K562 (cell line): Measurements from ENCODE around the gene MED19. TPM values are rescaled to one million over a fixed set of nuclear protein-coding genes. Genes with fewer than 3 reads are reported as not detected.

ENCODE experiments used
- BACH1 ChIP-seq: fragments of 200-800 bp; sonication (Bioruptor generic); IDR thresholded peaks from 2 replicates; pipeline ENCODE4 v1.6.1; 2016; ENCODE audit warnings: missing genetic modification characterization, missing compliant biosample characterization
- BRD4 ChIP-seq: fragments of 200-600 bp; sonication (generic); IDR thresholded peaks from 2 replicates; pipeline ENCODE4 v1.6.1; 2017; ENCODE audit warnings: inconsistent platforms
- C11orf30 ChIP-seq: fragments of 450-650 bp; IDR thresholded peaks from 2 replicates; pipeline ENCODE4 v1.6.1; 2016; ENCODE audit warnings: low read depth, mild to moderate bottlenecking
- CUX1 ChIP-seq: fragments of 200-800 bp; sonication (Bioruptor generic); IDR thresholded peaks from 2 replicates; pipeline ENCODE4 v1.6.1; 2016; ENCODE audit warnings: missing genetic modification characterization, missing compliant biosample characterization
- EHMT2 ChIP-seq: fragments of 450-650 bp; IDR thresholded peaks from 2 replicates; pipeline ENCODE4 v1.6.1; 2018; ENCODE audit warnings: antibody characterized with exemption
- KAT7 ChIP-seq: sonication (generic); formaldehyde crosslinking; IDR thresholded peaks from 2 replicates; pipeline ENCODE4 v1.8.0; 2022; ENCODE audit warnings: missing genetic modification reagents, mild to moderate bottlenecking, borderline replicate concordance
- LEF1 ChIP-seq: fragments of 450-650 bp; IDR thresholded peaks from 2 replicates; pipeline ENCODE4 v1.6.1; 2016; ENCODE audit warnings: mild to moderate bottlenecking
- MEF2A ChIP-seq: IDR thresholded peaks from 2 replicates; pipeline ENCODE4 v1.6.1; 2011; ENCODE audit warnings: low read depth, mild to moderate bottlenecking, low read length, moderate library complexity; ENCODE audit not compliant: control insufficient read depth
- NONO ChIP-seq, 2 experiments: fragments of 200-400 bp in 1 of 2; fragments of 450-650 bp in 1 of 2; formaldehyde crosslinking in 1 of 2; IDR thresholded peaks; 2 replicates each; pipeline ENCODE4 v1.6.1; 2017; ENCODE audit warnings: low read depth in 2 of 2, mild to moderate bottlenecking in 2 of 2, moderate library complexity in 2 of 2, low read length in 1 of 2
- PHF20 ChIP-seq: fragments of 450-650 bp; IDR thresholded peaks from 2 replicates; pipeline ENCODE4 v1.6.1; 2018; ENCODE audit not compliant: partially characterized antibody
- PHTF2 ChIP-seq: fragments of 250-450 bp; sonication (Bioruptor Pico); IDR thresholded peaks from 2 replicates; pipeline ENCODE4 v1.5.0; 2021; ENCODE audit warnings: mild to moderate bottlenecking
- PKNOX1 ChIP-seq: fragments of 450-650 bp; IDR thresholded peaks from 2 replicates; pipeline ENCODE4 v1.6.1; 2016
- POLR2B ChIP-seq: fragments of 450-650 bp; IDR thresholded peaks from 2 replicates; pipeline ENCODE4 v1.6.1; 2018; ENCODE audit warnings: low read depth; ENCODE audit not compliant: partially characterized antibody
- TAF7 ChIP-seq: fragments of 450-650 bp; IDR thresholded peaks from 2 replicates; pipeline ENCODE4 v1.6.1; 2016; ENCODE audit warnings: missing genetic modification characterization, missing compliant biosample characterization
- THAP7 ChIP-seq: fragments of 250-450 bp; sonication (Bioruptor Pico); IDR thresholded peaks from 2 replicates; pipeline ENCODE4 v1.5.0; 2021
- ZNF384 ChIP-seq: IDR thresholded peaks from 2 replicates; pipeline ENCODE4 v1.6.1; 2012; ENCODE audit warnings: low read depth, low read length, improper control_type of control experiment
- ZNF639 ChIP-seq, 2 experiments: fragments of 200-800 bp in 1 of 2; sonication (Bioruptor generic) in 1 of 2; sonication (generic) in 1 of 2; formaldehyde crosslinking in 1 of 2; IDR thresholded peaks in 1 of 2; conservative IDR thresholded peaks in 1 of 2; 2 replicates each; pipeline versions ENCODE4 v1.5.0 to v1.6.1; 2016 to 2020; ENCODE audit warnings: missing compliant biosample characterization in 1 of 2, missing genetic modification characterization in 1 of 2, missing genetic modification reagents in 1 of 2
- polyA plus RNA-seq, 8 experiments: library from polyadenylated mRNA; depleted of rRNA in 4 of 8; stranded (reverse) in 5 of 8; unstranded in 3 of 8; fragments of >200 nt; fragmentation: Nextera tagmentation in 2 of 8; fragmentation: Illumina TruSeq in 1 of 8; extraction: Ambion mirVana in 2 of 8; extraction: Trizol in 1 of 8; gene quantifications; 2 replicates each; pipeline versions ENCODE4 v1.2.1 to v1.2.3, GENCODE V29; 2011 to 2014; ENCODE audit warnings: inconsistent platforms in 1 of 8, missing spikeins in 1 of 8
- total RNA-seq, 7 experiments: library from RNA; depleted of rRNA in 6 of 7; stranded (reverse); fragments of >200 nt in 6 of 7; fragmentation: Illumina TruSeq in 2 of 7; extraction: Trizol in 2 of 7; gene quantifications; 2 replicates each; pipeline versions ENCODE4 v1.2.1 to v1.2.3, GENCODE V29; 2011 to 2021; ENCODE audit warnings: low replicate concordance in 1 of 7

MED19 gene
- total and polyA plus RNA-seq, 9 of the 15 experiments (the other 6 are each of a cell fraction or from before 2014, with no cell fraction given): 7.3 to 23.5 (median 15.0) TPM

- no peak for TF ChIP-seq PHTF2 (CRISPR knock-in tag)
- TF ChIP-seq EHMT2: peak; percentile 39; the same call in 1 of the 2 replicates
- 0 out of 2 replicates have a peak, but pooled peaks have one; percentile 26 for TF ChIP-seq BRD4
- no peak for TF ChIP-seq CUX1 (CRISPR knock-in tag)
- TF ChIP-seq THAP7 (CRISPR knock-in tag): peak; percentile 74; the same call in 1 of the 2 replicates
- TF ChIP-seq ZNF384: peak; percentile 92
- TF ChIP-seq C11orf30: peak; percentile 99
- 0 out of 4 replicates have a peak, but pooled peaks of 1 of the 2 experiments have one; percentile 38 for TF ChIP-seq NONO (IDR thresholded peaks at IDR 0.05; ENCODE audit: low read depth in 2 of 2, low read length in 1 of 2)
- TF ChIP-seq TAF7 (tag): peak; percentile 84
- TF ChIP-seq BACH1: no peak; the same call in 1 of the 2 replicates
- TF ChIP-seq ZNF639 (CRISPR knock-in tag; conservative IDR thresholded peaks at IDR 0.05 in 1 of 2, IDR thresholded peaks at IDR 0.05 in 1 of 2): peak in 1 of 2 experiments; percentile 53; a peak in 1 of 4 replicates
- peak; percentile 99 for TF ChIP-seq PKNOX1
- TF ChIP-seq LEF1: 0 out of 2 replicates have a peak, but pooled peaks have one; percentile 36
- peak; percentile 82 for TF ChIP-seq POLR2B
- peak; percentile 86 for TF ChIP-seq PHF20
- TF ChIP-seq MEF2A: no peak
- peak; percentile 66; the same call in 1 of the 2 replicates for TF ChIP-seq KAT7 (CRISPR knock-in tag)
These were observed 488 bp upstream of the MED19 start, which contains the start of gene TMX2 (continued) for GRCh38 chr11:57712256-57713150.
